BJ (cell line): ENCODE measurements around the gene RNU4-1. TPM values are rescaled to one million over a fixed set of nuclear protein-coding genes. Genes with fewer than 3 reads are reported as not detected.

ENCODE experiments used
- CTCF ChIA-PET: fragments of 350-600 bp; formaldehyde crosslinking; extraction: SDS; loops from one replicate; lab custom pipeline; 2021; ENCODE audit warnings: antibody characterized with exemption, inconsistent platforms; lab: Yijun Ruan, JAX
- POLR2A ChIA-PET: fragments of 300-600 bp; sonication (Branson Sonifier 250); formaldehyde crosslinking; extraction: SDS; loops from one replicate; lab custom pipeline; 2021; ENCODE audit warnings: antibody characterized with exemption; lab: Charles Lee
- DNase-seq: peaks from one replicate; pipeline ENCODE4 v3.0.0-alpha.2; 2011; ENCODE audit warnings: low read depth
- H3K27me3 ChIP-seq: 2 replicates; pipeline ENCODE4 v1.6.0; 2011; ENCODE audit warnings: low read length; ENCODE audit not compliant: control insufficient read depth, insufficient read depth
- H3K36me3 ChIP-seq: 2 replicates; pipeline ENCODE4 v1.5.1; 2011; ENCODE audit warnings: low read length; ENCODE audit not compliant: control insufficient read depth, insufficient read depth
- H3K4me3 ChIP-seq: 2 replicates; pipeline ENCODE4 v1.5.1; 2011; ENCODE audit warnings: low read depth, mild to moderate bottlenecking, control low read depth, low read length
- polyA plus RNA-seq: library from polyadenylated mRNA; depleted of rRNA; stranded (reverse); fragments of >200 nt; gene quantifications from 2 replicates; pipeline ENCODE4 v1.2.3, GENCODE V29; 2011
- TF ChIP-seq, protein P1 (sequence below): IDR thresholded peaks from 2 replicates; pipeline ENCODE4 v1.5.1; 2011; ENCODE audit warnings: low read depth, mild to moderate bottlenecking, control low read depth, inconsistent platforms, low read length, moderate library complexity; ENCODE audit not compliant: insufficient read depth

Gene RNU4-1
- polyA plus RNA-seq, 1 experiment: not detected

DNA sequence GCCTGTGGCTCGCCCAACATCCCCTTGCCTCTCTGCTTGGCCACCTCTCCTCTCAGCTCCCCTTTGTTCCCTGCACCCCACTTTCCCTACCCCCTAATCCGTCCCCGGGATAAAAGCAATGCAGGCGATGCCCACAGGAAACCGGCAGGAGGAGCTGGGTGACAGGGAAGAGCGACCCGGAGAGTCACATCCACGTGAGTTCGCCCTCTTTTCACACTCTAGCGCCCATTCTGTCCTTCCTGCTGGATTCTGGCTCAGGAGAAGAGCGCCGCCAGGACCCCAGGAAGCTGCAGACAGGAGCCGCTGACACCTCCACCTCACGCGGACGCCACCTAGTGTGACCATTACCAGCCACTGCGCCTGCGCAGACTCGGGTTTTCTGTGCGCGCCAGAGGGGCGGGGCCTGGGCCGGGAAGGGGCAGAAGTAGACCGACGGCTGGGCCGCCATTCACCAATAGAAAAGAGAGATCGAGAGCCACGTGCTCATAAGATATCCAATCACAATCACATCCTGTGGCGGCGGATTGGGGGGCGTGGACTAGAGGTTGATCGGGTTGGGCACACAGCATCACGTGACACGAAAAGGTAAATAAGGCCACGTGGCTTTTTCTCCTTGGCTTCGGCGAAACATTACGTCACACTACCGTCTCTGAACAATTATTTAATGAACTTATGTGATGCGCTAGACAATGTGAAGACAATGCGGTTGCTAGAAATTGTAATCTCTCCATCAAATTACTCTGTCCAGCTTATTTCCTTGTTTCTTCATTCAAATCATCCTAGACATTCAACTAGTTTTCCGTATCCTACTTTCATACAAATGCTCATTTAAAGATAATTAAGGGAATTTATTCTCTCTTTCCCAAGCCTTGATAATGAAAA is 24.4 kb upstream of the RNU4-1 start:
- ChIA-PET CTCF (interaction anchor here (0.6 to 2.3 kb wide), 6 partner anchors 13 to 534 kb away, joined by 3 to 16 read pairs (median 4); partner anchors contain the start of gene SIRT4), POLR2A (interaction anchor here (0.7 kb wide), 1 partner anchor 25 kb away, joined by 27 read pairs; no protein-coding TSS in a partner anchor)
- TF ChIP-seq, protein P1, sequence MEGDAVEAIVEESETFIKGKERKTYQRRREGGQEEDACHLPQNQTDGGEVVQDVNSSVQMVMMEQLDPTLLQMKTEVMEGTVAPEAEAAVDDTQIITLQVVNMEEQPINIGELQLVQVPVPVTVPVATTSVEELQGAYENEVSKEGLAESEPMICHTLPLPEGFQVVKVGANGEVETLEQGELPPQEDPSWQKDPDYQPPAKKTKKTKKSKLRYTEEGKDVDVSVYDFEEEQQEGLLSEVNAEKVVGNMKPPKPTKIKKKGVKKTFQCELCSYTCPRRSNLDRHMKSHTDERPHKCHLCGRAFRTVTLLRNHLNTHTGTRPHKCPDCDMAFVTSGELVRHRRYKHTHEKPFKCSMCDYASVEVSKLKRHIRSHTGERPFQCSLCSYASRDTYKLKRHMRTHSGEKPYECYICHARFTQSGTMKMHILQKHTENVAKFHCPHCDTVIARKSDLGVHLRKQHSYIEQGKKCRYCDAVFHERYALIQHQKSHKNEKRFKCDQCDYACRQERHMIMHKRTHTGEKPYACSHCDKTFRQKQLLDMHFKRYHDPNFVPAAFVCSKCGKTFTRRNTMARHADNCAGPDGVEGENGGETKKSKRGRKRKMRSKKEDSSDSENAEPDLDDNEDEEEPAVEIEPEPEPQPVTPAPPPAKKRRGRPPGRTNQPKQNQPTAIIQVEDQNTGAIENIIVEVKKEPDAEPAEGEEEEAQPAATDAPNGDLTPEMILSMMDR: peak; percentile 84
- peak overlapping the region; percentile 70 for H3K4me3 ChIP-seq
- peak; percentile 95 for DNase-seq
- H3K36me3 ChIP-seq: no peaks in the 10 kb centered on the region
- no peaks in the 10 kb centered on the region; the same call in 1 of the 2 replicates for H3K27me3 ChIP-seq

DNA sequence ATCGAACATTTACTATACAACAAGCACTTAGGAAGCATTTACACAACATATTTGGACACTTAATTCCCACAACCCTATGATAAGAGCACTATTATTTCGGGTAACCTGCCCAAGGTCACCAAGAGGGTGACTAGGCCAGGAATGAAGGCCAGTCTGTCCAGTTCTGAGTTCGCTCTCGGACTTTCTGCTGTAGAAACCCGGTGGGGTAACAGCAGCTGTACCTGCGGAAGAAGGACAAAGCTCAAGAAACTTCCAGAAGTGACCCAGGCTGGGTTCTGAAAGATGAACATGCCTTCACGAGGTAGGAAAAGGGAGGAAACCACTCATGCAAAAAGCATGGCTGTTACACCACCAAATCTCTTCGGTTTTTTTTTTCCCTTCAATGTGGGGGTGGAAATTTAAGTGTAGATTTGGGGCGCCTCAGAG is 23.8 kb upstream of the RNU4-1 start:
- ChIA-PET POLR2A (no interaction called here), CTCF (interaction anchor here (0.6 to 2.3 kb wide), 6 partner anchors 12 to 535 kb away, joined by 3 to 16 read pairs (median 4); partner anchors contain the start of gene SIRT4)
- no peak for DNase-seq

DNA sequence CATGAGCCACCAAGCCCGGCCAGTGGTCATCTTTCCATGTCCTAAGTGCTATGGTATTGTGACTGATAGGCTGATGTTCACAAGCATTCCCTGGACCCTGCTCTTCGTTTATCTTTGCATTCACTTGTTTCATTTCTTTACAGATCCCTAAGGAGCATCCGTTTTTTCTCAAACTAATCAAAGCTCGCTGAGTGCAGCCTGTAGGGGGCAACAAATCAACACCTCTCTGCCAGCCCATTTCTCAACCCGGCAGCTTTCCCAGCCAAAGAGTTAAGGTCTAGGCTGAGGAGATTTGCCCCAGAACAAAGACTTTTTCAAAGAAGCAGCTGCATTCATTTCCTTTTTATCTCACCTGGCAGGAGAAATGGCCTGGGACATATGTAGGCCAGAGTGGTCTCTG is 21.2 kb upstream of the RNU4-1 start:
- POLR2A ChIA-PET: no interaction called here
- H3K36me3 ChIP-seq: no peaks in the 10 kb centered on the region
- H3K4me3 ChIP-seq: no peak overlapping the region
- TF ChIP-seq, protein P1: 0 out of 2 replicates have a peak, but pooled peaks have one; percentile 27
- peaks cover 3% of the 10 kb centered on the region; the same call in 1 of the 2 replicates for H3K27me3 ChIP-seq
- CTCF ChIA-PET: interaction anchor here (0.6 to 3.1 kb wide), 3 partner anchors 11 to 41 kb away, joined by 3 to 19 read pairs (median 3); partner anchors contain the start of gene SIRT4
- DNase-seq: no peak

More for the DNA sequence above, 23.8 kb upstream of the RNU4-1 start:
- H3K27me3 ChIP-seq: peaks cover 3% of the 10 kb centered on the region
- TF ChIP-seq, protein P1: no peak
- no peaks in the 10 kb centered on the region for H3K36me3 ChIP-seq
- H3K4me3 ChIP-seq: peak overlapping the region; percentile 70

DNA sequence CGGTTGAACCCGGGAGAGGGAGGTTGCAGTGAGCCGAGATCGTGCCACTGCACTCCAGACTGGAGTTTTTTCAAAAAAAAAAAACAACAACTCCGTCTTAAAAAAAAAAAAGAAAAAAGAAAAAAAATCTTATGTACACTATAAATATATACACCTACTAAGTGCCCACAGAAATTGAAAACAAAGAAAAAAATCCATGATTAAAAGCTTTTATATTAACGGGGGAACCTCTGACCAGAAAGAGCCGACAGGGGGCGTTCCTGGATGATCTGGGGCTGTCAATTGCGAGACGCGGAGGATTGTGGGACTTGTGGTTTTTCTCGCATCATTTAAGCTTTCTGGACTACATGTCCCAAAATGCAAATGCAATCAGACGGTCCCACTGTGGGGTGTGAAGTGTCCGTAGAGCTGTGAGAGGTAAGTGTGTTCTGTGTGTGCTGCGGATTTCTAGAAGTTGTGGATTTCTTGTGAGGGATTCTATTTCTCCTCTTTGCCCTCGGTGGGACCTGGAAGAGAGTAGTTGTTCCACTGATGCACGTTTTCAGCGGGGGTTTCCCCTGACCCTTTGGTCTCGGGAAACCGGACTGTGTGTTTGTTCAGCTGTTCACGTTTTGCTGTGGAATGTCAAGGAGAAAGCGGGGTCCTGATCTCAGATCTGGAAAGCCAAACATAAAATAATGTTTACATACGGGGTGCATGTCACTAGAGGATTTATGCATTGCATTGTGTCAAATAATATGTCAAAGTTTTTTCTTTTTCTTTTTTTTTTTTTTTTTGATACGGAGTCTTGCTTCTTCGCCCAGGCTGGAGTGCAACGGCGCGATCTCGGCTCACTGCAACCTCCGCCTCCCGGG is 9.2 kb upstream of the RNU4-1 start, which contains the start of gene SIRT4:
SIRT4 (plus strand) TSS at position 360 of the 854 bp plus-strand sequence. CDS start 1,241 bp downstream, outside the sequence.
- TF ChIP-seq, protein P1: peak; percentile 89
- CTCF ChIA-PET: interaction anchor here (0.7 to 2.9 kb wide), 11 partner anchors 10 to 106 kb away, joined by 3 to 19 read pairs (median 6); partner anchors contain the start of genes RNU4-1 and RNU4-2
- peak within 1 kb of the TSS; percentile 44 for H3K4me3 ChIP-seq
- no peaks in the 10 kb centered on the region for H3K27me3 ChIP-seq
- H3K36me3 ChIP-seq: no peaks in the 10 kb centered on the region
- POLR2A ChIA-PET: interaction anchor here (1.1 to 2.4 kb wide), 2 partner anchors 10 to 101 kb away, joined by 6 to 37 read pairs; partner anchors contain the start of genes RNU4-1, RNU4-2 and RPLP0
- DNase-seq: peak; percentile 71
